IPS-18c (cell line): ENCODE measurements around the gene DMBX1.
A peak's percentile ranks its signal among the peaks of the same experiment; 100 is the strongest.

ENCODE experiments used
- H3K4me3 ChIP-seq: 2 replicates; pipeline ENCODE4 v1.7.0; 2013; ENCODE audit warnings: low read depth, mild to moderate bottlenecking, low read length, moderate library complexity; ENCODE audit not compliant: insufficient read depth
- H3K9me3 ChIP-seq: one replicate; pipeline ENCODE4 v1.6.1; 2013; ENCODE audit warnings: mild to moderate bottlenecking, low read length, moderate library complexity; ENCODE audit not compliant: control insufficient read depth, insufficient read depth

The DMBX1 gene

DNA sequence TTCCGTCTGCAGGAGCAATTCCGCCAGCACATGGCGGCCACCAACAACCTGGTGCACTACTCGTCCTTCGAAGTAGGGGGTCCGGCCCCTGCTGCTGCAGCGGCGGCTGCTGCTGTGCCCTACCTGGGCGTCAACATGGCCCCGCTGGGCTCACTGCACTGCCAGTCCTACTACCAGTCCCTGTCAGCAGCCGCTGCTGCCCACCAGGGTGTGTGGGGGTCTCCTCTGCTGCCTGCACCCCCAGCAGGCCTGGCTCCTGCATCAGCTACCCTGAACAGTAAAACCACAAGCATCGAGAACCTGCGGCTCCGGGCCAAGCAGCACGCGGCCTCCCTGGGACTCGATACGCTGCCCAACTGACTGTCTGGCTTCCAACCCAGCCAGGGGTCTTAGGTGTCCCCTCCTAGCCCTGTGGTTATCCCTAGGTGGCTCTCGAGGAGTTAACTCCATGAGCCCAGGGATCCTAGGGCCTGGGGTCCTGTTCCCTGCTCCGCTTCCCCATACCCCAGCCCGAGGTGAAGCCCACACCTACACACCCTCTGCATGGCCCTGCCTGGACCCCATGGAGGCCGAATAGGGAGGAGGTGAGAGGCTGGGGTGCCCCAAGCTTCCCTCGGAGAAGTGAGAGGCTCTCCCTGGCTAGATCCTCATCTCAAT lies 22.6 kb downstream of the DMBX1 start:
- no peaks in the 10 kb centered on the region for H3K9me3 ChIP-seq
- H3K4me3 ChIP-seq, result no peak overlapping the region

DNA sequence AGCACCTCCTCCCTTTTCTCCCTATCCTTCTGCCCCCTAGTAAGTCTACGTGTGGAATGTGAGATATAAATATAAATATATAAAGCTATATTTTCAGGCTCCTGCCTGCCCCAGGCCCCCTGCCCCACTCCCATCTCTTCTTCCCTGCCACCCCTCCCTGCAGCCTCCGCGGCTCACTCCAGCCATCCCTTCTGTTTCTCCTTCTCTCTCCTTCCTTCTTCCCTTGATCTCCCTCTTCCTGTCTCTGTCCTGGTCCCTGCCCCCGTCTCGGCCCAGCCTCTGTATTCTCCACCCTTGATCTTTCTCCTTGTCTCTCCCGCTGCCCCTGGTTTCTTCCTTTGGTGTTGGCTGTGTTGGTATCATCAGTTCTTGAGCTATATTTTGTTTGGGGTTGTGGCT lies 23.2 kb downstream of the DMBX1 start:
- Histone ChIP-seq H3K4me3 (no peak overlapping the region), H3K9me3 (no peaks in the 10 kb centered on the region)

GRCh38 chr1:46513536-46513935 lies 23.9 kb downstream of the DMBX1 start:
- H3K9me3 ChIP-seq, result no peaks in the 10 kb centered on the region
- no peak overlapping the region for H3K4me3 ChIP-seq

DNA sequence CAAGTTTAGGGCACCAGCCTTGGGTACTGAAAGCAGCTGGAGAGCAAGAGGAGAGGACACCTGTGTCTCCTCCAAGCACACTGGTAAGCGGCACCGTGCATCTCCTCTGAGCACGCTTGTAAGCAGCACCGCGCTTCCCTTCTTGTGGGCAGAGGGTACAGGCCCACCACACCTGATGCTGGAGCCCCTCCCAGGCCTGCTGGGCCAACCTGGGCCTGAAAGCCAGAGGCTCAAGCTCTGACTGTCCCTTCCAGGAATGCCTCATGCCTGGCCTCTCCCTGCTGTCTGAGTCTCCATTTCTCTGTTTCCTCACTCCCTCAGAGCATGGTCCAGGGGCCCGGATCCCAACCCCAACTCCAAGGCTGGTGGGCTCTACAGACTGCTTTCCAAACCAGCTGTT lies 25.9 kb downstream of the DMBX1 start:
- no peaks in the 10 kb centered on the region for H3K9me3 ChIP-seq
- H3K4me3 ChIP-seq, result no peak overlapping the region

DNA sequence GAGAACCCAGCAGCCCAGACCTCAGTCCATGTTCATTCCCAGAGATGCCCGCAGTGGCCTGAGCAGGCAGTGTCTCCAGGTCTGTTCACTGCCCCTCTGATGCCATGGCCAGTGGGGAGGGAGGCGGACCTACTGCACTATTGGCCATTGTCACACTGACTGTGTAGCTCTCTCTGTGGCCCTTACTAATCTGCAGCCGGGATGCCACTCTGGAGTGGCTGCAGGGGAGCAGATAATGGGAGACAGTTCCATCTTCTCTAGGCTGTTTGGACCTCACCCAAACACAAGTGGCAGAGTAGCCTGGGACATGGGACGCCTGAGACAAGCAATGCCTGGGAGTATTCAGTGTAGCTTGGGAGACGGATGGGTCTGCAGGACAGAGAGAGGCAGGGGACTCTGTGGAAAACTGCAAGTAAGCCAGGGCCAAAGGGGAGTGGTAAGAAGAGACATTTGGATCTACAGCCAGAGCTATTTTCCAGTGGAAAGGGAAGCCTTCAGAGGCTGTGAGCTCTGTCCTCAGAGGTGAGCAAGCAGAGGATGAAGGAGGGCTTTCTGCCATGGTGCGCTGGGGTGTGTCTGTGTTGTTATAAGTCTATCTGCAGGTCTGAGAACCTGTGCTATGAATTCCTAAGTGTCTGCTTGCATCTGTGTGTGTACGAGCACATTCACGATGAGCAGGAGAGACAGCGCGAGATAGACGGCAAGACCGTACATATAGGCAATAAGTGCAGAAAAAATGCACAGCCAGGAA lies 26.7 kb downstream of the DMBX1 start:
- H3K9me3 ChIP-seq, result no peaks in the 10 kb centered on the region
- H3K4me3 ChIP-seq, result no peak overlapping the region

DNA sequence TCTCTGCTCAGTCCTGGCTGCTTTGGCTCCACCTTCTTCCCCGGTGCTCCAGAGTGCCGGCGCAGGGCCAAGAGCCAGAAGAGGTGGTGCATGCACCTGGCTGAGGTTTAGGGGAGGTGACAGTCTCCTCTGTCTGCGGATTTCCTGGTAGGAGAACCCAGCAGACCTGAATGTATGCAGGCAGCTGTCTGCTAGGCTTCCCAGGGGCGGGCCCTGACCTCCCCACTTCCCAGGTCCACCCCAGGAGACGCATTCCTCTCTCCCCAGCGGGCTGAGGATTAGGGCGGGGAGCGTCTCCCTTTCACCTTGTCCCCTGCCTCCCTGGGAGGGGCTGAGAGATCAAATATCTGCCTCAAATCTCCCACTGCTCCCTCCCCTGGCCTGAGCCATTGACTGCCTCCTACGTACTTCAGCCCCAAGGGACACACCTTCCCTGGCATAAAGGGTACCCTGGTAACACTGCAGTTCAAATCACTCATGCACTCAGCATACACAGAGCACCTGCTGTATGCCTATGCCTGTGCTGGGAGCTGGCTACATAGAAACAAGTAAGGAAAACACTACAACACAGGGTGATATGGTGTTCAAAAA lies 27.5 kb downstream of the DMBX1 start:
- Histone ChIP-seq H3K9me3 (no peaks in the 10 kb centered on the region), H3K4me3 (no peak overlapping the region)

DNA sequence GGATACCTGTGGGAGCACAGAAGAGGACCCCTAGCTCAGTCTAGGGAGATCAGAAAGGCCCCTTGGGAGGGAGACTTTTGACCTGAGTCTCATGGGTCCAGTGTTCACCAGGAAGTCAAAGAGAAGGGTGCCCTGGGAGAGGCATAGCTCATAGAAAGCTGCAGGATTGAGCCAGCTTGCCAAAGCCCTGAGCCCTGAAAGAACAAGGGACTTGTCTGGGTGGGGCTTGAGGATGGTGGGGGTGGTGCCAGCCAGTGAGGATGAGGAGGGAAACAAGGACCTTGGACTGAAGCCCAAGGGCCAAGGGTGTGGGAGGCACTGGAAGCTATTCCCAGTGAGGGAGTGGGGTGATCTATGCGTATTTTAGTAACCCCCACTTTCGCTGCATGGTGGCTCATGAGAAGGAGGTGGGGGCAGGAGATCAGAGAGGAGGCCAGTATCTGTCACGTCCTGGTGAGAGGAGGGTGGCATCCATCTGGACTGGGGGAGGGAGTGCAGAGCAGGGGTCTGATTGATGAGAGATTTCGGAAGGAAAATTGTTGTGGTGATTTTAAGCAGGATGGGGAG lies 28.4 kb downstream of the DMBX1 start:
- H3K9me3 ChIP-seq, result no peaks in the 10 kb centered on the region
- no peak overlapping the region for H3K4me3 ChIP-seq

GRCh38 chr1:46519209-46519608 lies 29.6 kb downstream of the DMBX1 start:
- Histone ChIP-seq H3K9me3 (no peaks in the 10 kb centered on the region), H3K4me3 (no peak overlapping the region)

DNA sequence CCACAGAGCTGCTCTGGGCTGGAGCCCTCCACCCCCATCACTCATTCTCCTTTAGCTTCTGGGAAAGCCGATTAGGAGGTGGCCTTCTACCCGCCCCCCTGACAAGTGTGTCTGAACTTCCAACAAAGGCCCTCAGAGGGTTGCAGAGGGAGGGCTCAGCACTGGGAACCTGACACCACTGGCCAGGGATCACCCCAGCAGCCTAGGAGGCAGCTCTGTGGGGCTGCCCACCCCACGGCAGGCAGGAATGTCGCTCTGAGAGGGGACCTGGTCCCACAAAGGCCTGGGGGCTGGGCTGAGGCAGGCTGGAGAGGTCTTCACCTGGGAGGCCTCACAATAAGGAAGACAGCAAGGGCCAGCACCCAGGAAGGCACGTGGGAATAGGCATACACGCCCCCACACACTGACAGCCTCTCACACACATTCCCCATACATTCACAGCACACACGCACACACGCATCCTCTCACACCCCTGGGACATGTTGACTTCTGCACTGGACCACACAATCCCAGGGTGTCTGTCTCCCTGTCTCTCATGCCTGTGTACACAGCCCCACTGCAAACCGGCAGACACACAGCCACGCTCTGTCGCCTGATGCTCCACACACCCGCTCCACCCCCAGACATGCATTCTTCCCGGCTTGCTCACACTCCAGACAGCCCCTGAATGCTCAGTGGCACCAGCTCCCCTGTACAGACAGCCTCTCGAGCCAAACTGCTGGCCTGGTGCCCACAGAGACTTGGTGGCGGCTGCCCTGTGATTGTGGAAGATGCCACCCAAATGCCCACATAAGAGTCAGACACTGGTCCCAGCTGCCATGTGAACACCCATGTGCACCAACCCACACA lies 30.7 kb downstream of the DMBX1 start:
- no peak overlapping the region for H3K4me3 ChIP-seq
- no peaks in the 10 kb centered on the region for H3K9me3 ChIP-seq

- Histone ChIP-seq H3K4me3 (no peak overlapping the region), H3K9me3 (no peaks in the 10 kb centered on the region)
Observed at GRCh38 chr1:46521414-46521813, 31.8 kb downstream of the DMBX1 start.

DNA sequence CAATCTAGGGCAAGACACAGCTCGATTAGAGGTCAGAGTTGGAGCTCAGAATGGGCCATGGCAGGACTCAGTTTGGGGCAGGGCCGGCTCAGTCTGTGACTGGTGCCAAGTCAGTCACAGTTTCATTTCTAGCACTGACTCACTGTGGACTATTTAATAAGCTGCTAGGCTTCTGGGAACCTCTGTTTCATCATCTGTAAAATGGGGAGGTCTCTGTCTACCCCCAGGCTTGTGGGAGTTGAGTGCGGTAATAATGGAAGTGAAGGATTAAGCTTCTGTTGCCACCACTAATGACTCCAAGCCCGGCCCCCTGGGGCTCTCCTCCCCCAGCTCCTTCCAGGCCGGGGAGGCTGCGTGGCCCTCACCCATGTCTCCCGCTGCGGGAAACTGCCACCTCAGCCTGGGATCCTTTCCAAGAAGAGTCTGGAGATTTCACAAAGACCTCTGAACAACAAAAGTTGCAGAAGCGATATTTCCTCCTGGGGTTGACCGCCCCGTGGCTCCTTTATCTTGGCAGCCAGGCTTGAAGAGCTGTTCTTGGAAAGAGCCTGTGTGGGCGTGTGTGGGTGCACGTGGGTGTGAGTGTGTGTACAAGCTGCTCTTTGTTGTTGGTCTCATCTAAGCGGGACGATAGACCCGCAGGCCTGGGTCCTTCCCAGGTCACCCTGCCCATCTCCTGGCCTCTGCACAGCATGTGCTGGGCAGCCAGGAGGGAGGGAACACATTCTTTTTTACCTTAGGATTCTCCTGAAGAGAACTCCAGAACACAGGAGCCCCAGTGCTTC lies 32.7 kb downstream of the DMBX1 start:
- Histone ChIP-seq H3K9me3 (no peaks in the 10 kb centered on the region), H3K4me3 (no peak overlapping the region; the same call in 1 of the 2 replicates)

GRCh38 chr1:46522969-46523320 lies 33.3 kb downstream of the DMBX1 start:
- H3K9me3 ChIP-seq, result no peaks in the 10 kb centered on the region
- no peak overlapping the region; the same call in 1 of the 2 replicates for H3K4me3 ChIP-seq

GRCh38 chr1:46523496-46524353 lies 34.1 kb downstream of the DMBX1 start:
- H3K9me3 ChIP-seq, result no peaks in the 10 kb centered on the region
- H3K4me3 ChIP-seq, result no peak overlapping the region; the same call in 1 of the 2 replicates

- Histone ChIP-seq H3K4me3 (0 out of 2 replicates have a peak overlapping the region, but pooled peaks have one; percentile 20), H3K9me3 (no peaks in the 10 kb centered on the region)
Observed at GRCh38 chr1:46524843-46525242, 35.2 kb downstream of the DMBX1 start.

- Histone ChIP-seq H3K4me3 (0 out of 2 replicates have a peak overlapping the region, but pooled peaks have one; percentile 20), H3K9me3 (no peaks in the 10 kb centered on the region)
Observed at GRCh38 chr1:46525253-46525983, 35.8 kb downstream of the DMBX1 start.
